G401 (cell line): Measurements from ENCODE around the gene RHOXF2B. TPM values are rescaled to one million over a fixed set of nuclear protein-coding genes. Genes with fewer than 3 reads are reported as not detected.
"Not testable (repeated sequence)": the region's sequence is repeated elsewhere in the genome, so short reads cannot be mapped to it uniquely, and the experiment has no call there.

Experiments used
- DNase-seq: peaks from one replicate; pipeline ENCODE4 v3.0.0-alpha.2; 2015; ENCODE audit warnings: low spot score
- in situ Hi-C: cut with HindIII; loops from 2 replicates; pipeline ENCODE4 v1.10.0; 2016; ENCODE audit warnings: low sequenced_read_pairs, mixed read lengths
- total RNA-seq: library from RNA; depleted of rRNA; stranded (reverse); fragments of >200 nt; shearing (Covaris generic); gene quantifications from 2 replicates; pipeline ENCODE4 v1.2.3, GENCODE V29; 2014; rRNA removed

The RHOXF2B gene
- not detected in 2 replicates for total RNA-seq

DNA sequence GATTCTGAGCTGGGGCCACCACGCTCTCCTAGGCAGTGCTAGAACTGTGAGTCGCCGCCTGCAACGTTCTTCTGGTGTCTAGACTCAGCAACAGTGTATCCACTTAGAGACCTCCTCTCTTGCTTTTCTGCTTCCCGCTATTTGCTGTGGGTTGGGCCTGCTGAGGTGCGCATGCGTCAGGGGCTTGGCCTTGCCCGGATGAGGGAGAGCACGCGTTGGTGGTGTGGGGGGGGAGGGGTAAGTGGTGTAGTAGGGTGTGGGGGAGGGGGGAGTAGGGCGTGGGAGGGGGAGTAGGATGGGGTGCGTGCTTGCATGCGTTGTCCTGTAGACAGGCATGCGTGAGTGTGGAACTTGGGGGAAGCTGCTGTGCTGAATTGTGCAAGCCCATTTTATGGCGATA is at the start of gene RHOXF2B:
RHOXF2B (minus strand) TSS at position 101 of the 400 bp plus-strand sequence. CDS start 138 bp downstream, outside the sequence.
- in situ Hi-C loops, DNase-seq: not testable (repeated sequence)

GRCh38 chrX:120125444-120125843 is 48.0 kb upstream of the RHOXF2B start:
- no peak for DNase-seq
- in situ Hi-C loops, result no loop called here

DNA sequence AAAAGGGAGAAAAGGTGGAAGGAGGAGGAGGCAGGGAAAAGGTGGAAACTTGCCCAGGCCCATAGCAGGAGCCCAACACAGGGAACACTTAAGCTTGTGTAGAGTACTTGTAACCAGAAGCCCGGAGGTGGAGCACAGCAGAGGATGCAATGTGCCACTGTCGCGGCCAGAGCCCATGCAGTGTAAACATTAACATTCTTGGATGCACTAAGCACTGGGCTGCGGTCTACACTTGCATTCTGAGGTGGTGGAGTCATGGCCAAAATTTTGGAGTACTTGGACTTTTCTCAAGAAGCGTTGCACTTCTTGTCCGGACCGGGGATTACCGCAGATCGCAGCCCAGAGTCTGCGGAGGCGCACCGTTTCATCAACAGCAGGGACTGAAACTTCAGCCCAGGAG is 42.7 kb upstream of the RHOXF2B start:
- in situ Hi-C loops, result no loop called here
- no peak for DNase-seq

GRCh38 chrX:120115438-120115963 is 38.0 kb upstream of the RHOXF2B start, which contains the start of gene RHOXF1:
Gene RHOXF1 (minus strand): TSS chrX:120115913. CDS start chrX:120115862, 51 bp downstream.
- no peak for DNase-seq
- in situ Hi-C loops, result no loop called here

- in situ Hi-C loops, result no loop called here
- DNase-seq, result no peak
Measured at GRCh38 chrX:120111611-120112010, 34.1 kb upstream of the RHOXF2B start.

- in situ Hi-C loops, result no loop called here
- no peak for DNase-seq
Measured at GRCh38 chrX:120109378-120109777, 31.9 kb upstream of the RHOXF2B start.

DNA sequence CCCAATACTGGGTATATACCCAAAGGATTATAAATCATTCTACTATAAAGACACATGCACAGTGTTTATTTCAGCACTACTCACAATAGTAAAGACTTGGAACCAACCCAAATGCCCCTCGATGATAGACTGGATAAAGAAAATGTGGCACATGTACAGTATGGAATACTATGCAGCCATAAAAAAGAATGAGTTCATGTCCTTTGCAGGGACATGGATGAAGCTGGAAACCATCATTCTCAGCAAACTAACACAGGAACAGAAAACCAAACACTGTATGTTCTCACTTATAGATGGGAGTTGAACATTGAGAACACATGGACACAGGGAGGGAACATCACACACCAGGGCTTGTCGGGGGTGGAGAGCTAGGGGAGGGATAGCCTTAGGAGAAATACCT is 27.2 kb upstream of the RHOXF2B start:
- DNase-seq, in situ Hi-C loops: not testable (repeated sequence)

GRCh38 chrX:120101057-120101456 is 23.6 kb upstream of the RHOXF2B start:
- DNase-seq, in situ Hi-C loops: not testable (repeated sequence)

- in situ Hi-C loops, result no loop called here
- DNase-seq, result no peak
Measured at GRCh38 chrX:120090208-120090607, 12.7 kb upstream of the RHOXF2B start.

DNA sequence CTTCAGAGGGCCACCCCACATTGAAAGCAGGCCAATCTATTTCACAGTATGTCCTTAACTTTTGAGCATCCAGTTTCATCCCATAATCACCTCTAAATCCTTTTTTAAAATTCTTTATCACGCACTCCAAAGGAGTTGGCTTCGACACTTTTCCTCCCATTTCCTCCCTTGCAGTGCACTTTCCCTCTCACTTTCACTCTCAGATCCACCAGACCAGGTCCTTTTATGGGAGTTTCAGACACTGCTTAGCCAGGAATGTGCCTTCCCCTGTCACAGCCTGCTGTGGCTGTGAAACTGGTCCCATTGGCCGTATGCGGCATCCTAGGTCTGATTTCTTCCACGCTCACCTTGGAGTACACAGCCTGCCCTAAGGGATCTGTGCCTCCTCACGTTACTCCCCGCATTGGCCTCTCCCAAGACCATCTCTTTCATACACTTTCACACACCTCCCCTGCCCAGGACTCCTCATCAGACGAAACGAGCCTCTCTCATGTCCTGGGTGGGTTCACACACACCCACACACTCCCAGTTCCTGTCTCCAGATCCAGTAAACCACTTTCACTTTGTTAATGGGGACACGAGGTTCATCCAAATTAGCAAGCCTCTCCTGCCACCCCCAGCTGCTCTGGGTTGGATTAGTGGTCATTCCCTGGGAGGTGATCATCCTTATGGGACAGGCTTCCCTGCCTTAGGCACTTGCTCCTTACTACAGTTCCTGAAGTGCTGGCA is 10.0 kb upstream of the RHOXF2B start:
- DNase-seq, result no peak
- in situ Hi-C loops, result no loop called here

- in situ Hi-C loops, DNase-seq: not testable (repeated sequence)
Measured at GRCh38 chrX:120085553-120086185, 8.2 kb upstream of the RHOXF2B start.

DNA sequence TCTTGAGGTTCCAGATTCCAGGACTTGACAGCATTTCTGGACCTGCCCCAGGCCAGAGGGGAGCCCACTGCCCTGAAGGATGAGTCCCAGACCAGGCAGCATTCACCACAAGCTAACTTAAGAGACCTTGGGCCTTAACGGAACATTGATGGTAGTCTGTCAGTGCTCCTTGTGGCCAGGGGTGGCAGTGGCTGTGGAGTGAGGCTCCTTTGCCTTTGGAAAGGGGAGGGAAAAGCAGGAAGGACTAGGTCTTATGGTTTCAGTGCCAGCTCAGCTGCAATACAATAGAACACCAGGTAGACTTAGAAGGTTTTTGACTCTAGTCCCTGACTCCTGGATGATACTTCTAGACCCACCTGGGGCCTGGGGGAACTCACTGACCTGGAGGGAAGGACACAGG is 11.3 kb downstream of the RHOXF2B start:
- DNase-seq, in situ Hi-C loops: not testable (repeated sequence)

- in situ Hi-C loops, DNase-seq: not testable (repeated sequence)
Measured at GRCh38 chrX:120042712-120043111, 34.8 kb downstream of the RHOXF2B start.

- DNase-seq, in situ Hi-C loops: not testable (repeated sequence)
Measured at GRCh38 chrX:120042247-120042646, 35.2 kb downstream of the RHOXF2B start.

DNA sequence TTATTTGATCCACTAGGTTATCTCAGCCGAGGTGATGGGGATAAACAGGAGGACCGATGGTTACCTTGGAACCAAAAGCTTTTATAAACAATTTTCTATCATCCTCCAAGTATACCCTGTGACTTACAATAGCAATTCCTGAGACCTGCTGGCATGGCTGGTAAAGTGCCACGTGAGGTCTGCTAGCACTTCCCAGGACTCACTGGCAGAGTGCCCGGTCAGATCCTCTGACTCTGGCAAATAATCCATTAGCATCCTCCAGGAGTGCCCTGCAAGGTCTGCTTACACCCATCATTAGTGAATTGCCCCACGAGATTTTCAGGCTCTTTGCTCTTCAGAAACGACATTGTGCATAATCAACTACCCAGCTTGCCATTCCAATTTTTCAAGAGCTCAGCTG is 37.3 kb downstream of the RHOXF2B start:
- in situ Hi-C loops, DNase-seq: not testable (repeated sequence)

GRCh38 chrX:120039087-120039733 is 38.3 kb downstream of the RHOXF2B start:
- in situ Hi-C loops, DNase-seq: not testable (repeated sequence)

DNA sequence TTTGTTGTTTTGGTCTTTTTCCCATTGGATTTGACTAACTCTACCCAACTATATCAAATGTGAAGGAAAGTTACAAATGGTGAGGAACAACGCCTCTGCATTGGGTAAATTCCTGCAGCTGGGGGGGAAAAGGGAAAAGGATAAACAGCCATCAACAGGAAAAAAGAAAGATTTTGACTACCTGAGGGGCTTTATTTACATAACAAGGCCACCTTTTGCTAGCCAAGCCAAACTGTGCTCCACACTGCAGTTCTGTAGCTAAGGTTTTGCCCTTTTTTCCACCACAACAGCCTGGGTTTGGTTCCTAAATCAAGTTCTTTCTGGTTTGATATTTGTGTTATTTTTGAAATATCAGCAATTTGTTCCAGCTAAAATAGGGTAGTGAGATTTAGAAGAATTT is 40.8 kb downstream of the RHOXF2B start:
- in situ Hi-C loops, result no loop called here
- no peak for DNase-seq

- in situ Hi-C loops, DNase-seq: not testable (repeated sequence)
Measured at GRCh38 chrX:120035522-120036309, 41.8 kb downstream of the RHOXF2B start.

DNA sequence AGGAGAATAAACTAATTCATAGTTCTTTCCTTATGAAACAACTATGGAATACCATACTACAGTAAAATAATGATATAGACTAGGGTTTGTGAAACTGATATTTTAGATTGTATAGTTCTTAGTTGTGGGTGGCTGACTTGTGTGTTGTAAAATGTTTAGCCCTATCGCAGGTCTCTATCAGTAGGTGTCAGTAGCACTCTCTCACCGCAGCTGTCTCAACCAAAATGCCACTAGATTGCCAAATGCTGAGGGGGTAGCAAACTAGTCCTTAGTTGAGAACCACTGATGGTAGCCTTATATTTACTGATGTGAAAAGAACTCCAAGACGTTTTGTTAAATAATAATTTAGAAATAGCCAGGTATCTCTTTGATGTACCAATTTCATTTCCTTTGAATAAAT is 48.1 kb downstream of the RHOXF2B start:
- in situ Hi-C loops, result no loop called here
- DNase-seq, result no peak
